ENCODE measurements around the gene MARCHF7.

DNA sequence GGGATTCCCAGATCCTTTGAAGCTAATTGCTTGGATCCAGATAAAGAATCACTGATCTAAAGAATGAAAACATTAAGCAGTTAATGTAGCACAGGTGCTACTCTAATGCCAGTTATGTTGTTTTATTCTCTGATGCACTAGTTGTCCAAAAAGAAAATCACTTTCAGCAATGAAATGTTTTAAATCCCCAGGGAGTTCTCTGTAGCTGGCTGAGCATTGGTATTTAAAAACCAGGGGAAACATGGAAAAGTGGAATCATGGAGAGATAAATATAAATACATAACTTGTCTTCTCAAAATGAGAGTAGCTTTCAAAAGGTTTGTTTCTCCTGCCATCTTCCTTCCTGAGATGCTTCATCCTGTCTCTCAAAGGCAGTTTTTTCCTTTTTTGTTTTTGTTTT, 48.0 kb downstream of the MARCHF7 start:
- TF ChIP-seq CTCF (IDR thresholded peaks at IDR 0.05; ENCODE audit: low read depth, low read length, poor library complexity, severe bottlenecking) (no peak), EZH2phosphoT487 (IDR thresholded peaks at IDR 0.05; ENCODE audit: borderline replicate concordance, low read length) (no peak)
